ENCODE measurements around the gene KCNQ2. TPM values are rescaled to one million over a fixed set of nuclear protein-coding genes. Genes with fewer than 3 reads are reported as not detected.

KCNQ2 gene
- total RNA-seq, 2 donors from 2014 or later, result 1.8 to 3.0 TPM

DNA sequence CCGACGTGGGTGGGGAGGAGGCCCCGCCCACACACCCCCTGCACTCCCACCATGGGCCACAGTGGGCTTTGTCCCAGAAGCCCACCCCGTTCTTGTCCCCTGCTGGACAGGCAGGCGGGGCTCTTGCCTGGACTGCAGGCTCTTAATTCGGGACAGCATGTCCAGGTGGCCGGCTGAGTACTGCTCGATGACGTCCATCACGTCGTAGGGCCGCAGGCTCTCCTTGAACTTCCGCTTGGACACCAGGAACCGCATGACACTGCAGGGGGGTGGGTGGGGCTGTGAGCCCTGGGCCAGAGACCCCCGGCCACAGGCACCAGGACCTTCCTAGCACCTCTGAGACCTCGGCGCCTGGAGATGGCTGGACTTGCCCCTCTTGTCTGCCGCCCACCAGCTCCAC, 59.1 kb downstream of the KCNQ2 start:
- no peaks in the 10 kb centered on the region for H3K9me3 ChIP-seq
- intact Hi-C loops (cut with DNase I), result no loop called here
- 50 to 58% methylated on average over 2 to 17 of the region's 18 CpGs for WGBS, 2 donors
- H3K4me1 ChIP-seq, result no peaks in the 10 kb centered on the region
- peaks cover 0 to 4% of the 10 kb centered on the region in 2 donors for H3K27me3 ChIP-seq
- no peak overlapping the region for H3K27ac ChIP-seq
- no peak for TF ChIP-seq POLR2A (IDR thresholded peaks at IDR 0.05)
- TF ChIP-seq, protein P1, sequence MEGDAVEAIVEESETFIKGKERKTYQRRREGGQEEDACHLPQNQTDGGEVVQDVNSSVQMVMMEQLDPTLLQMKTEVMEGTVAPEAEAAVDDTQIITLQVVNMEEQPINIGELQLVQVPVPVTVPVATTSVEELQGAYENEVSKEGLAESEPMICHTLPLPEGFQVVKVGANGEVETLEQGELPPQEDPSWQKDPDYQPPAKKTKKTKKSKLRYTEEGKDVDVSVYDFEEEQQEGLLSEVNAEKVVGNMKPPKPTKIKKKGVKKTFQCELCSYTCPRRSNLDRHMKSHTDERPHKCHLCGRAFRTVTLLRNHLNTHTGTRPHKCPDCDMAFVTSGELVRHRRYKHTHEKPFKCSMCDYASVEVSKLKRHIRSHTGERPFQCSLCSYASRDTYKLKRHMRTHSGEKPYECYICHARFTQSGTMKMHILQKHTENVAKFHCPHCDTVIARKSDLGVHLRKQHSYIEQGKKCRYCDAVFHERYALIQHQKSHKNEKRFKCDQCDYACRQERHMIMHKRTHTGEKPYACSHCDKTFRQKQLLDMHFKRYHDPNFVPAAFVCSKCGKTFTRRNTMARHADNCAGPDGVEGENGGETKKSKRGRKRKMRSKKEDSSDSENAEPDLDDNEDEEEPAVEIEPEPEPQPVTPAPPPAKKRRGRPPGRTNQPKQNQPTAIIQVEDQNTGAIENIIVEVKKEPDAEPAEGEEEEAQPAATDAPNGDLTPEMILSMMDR (IDR thresholded peaks at IDR 0.05), result no peak
- ATAC-seq, result no peak
- H3K36me3 ChIP-seq (replicated peaks in 1 of 2; ENCODE audit: insufficient read depth in 1 of 2, low read depth in 2 of 2), result no peaks in the 10 kb centered on the region
- no peak for DNase-seq
- no peak overlapping the region for H3K4me3 ChIP-seq

DNA sequence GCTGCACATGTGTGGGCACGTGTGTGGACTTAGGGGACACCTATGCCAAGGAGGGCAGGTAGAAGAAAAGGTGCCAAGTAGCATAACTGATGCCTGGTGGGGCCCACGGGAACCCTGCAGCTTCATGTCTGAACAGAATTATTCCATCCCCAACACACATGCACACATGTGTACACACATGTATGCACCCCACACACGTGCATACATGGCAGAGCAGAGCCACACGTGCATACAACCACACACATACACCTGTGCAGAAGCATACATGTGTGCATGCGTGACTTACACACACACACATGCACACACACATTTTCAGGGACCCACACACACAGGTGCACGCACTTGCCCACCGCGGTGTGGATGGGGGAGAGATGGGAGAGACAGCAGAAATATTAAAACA, 59.6 kb downstream of the KCNQ2 start:
- H3K9me3 ChIP-seq, result no peaks in the 10 kb centered on the region
- H3K36me3 ChIP-seq (replicated peaks in 1 of 2; ENCODE audit: insufficient read depth in 1 of 2, low read depth in 2 of 2), result no peaks in the 10 kb centered on the region
- peaks cover 0 to 4% of the 10 kb centered on the region in 2 donors for H3K27me3 ChIP-seq
- WGBS, 2 donors, result 62 to 72% methylated on average over 8 of the region's 8 CpGs
- H3K4me3 ChIP-seq, result no peak overlapping the region
- H3K27ac ChIP-seq, result no peak overlapping the region
- no peaks in the 10 kb centered on the region for H3K4me1 ChIP-seq
- ATAC-seq (no peak), DNase-seq (no peak)
- TF ChIP-seq, protein P1 (IDR thresholded peaks at IDR 0.05), result no peak
- no peak for TF ChIP-seq POLR2A (IDR thresholded peaks at IDR 0.05)
- intact Hi-C loops (cut with DNase I), result no loop called here

DNA sequence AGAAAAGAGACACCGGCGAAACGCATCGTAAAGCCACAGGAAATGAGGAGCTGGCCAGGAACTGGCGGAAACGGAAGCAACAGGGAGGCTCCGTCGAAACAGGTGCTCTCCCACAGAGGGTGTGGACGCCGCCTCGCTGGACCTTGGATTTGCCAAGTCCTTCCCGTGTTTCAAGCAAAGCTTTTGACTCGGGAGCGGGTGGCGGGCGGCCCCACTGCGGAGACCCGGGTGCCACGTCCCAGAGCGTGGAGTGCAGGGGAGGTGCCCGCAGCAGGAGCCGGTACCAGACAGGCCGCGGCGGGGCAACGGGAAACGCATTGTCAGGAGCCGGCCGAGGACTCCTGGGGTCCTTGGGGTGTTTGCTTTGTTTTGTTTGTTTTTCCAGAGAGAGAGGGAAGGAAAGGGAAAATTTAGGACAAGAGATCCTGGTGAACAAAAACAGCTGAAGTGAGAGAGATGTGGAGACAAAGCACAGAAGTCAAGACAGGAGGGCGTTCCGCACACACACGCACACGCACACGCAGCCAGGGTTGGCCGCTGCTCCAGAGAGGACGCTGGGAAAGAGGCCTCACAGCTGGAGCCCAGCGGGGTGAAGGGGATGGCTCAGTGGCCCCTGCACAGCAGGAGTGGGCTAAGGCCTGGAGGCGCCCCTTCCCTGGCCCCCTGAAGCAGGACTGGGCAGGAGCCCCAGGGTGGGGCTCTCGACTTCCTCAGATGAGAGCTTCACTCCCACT, 60.4 kb downstream of the KCNQ2 start:
- no peak overlapping the region for H3K4me3 ChIP-seq
- DNase-seq (no peak), ATAC-seq (no peak)
- peaks cover 0 to 4% of the 10 kb centered on the region in 2 donors for H3K27me3 ChIP-seq
- no peaks in the 10 kb centered on the region for H3K36me3 ChIP-seq (replicated peaks in 1 of 2; ENCODE audit: insufficient read depth in 1 of 2, low read depth in 2 of 2)
- intact Hi-C loops (cut with DNase I), result no loop called here
- no peaks in the 10 kb centered on the region for H3K9me3 ChIP-seq
- TF ChIP-seq, protein P1 (IDR thresholded peaks at IDR 0.05), result no peak
- TF ChIP-seq POLR2A (IDR thresholded peaks at IDR 0.05), result no peak
- no peak overlapping the region for H3K27ac ChIP-seq
- WGBS, 2 donors, result 44 to 50% methylated on average over 32 to 39 of the region's 39 CpGs
- H3K4me1 ChIP-seq, result no peaks in the 10 kb centered on the region

DNA sequence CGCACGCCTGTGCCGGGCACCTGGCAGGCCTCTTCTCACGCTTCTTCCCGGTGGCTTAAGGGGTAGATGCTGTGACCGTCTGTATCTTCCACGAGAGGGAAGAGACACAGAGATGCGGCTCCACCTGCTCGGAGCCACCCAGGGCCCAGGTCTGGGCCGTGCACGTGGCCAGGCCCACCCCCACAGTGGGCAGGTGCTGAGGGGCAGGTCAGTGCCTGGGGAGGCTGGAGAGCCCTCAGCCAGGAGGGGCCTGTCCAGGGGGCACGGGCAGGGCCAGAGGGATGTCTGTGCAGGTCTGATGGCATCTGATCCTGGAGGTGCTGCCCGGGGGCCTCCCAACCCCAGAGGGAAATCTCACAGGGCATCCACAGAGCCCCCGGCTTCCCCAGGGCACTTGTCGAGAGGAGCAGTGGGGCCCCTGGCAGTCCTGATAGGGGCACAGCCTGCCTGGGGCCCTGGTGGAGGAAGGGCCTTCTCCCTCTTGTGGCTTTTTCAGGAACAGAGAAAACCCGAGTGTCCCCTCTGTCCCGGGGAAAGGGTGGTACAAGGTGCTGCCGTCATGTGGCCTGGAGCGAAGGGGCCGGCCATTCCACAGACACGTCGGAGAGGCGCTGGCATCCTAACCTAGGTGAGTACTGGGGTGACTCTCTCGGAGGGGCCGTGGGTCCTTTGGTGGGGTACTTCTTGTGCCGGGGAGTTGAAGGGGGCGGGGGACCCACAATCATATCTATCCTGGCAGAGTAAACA, 61.1 kb downstream of the KCNQ2 start:
- Histone ChIP-seq H3K4me1 (no peaks in the 10 kb centered on the region), H3K36me3 (replicated peaks in 1 of 2; ENCODE audit: insufficient read depth in 1 of 2, low read depth in 2 of 2) (no peaks in the 10 kb centered on the region), H3K27ac (no peak overlapping the region), H3K27me3 (peaks cover 0 to 4% of the 10 kb centered on the region in 2 donors), H3K9me3 (no peaks in the 10 kb centered on the region), H3K4me3 (no peak overlapping the region)
- ATAC-seq, result no peak
- TF ChIP-seq POLR2A (IDR thresholded peaks at IDR 0.05), result no peak
- TF ChIP-seq, protein P1 (IDR thresholded peaks at IDR 0.05), result no peak
- WGBS, 2 donors, result 61 to 62% methylated on average over 9 to 25 of the region's 27 CpGs
- no peak for DNase-seq
- intact Hi-C loops (cut with DNase I), result no loop called here
